LNCAP (cell line): ENCODE data around the gene RAB39B.

Source experiments
- CTCF ChIP-seq: fragments of 450-650 bp; IDR thresholded peaks from 2 replicates; pipeline ENCODE4 v1.5.1; 2017; ENCODE audit warnings: mild to moderate bottlenecking

Gene RAB39B

GRCh38 chrX:155263854-155264628 lies at the start of gene RAB39B:
Gene RAB39B (minus strand): TSS chrX:155264491. CDS start chrX:155264288, 203 bp downstream.
- TF ChIP-seq CTCF: peak; percentile 18; the same call in 1 of the 2 replicates

GRCh38 chrX:155313766-155314165 lies 49.5 kb upstream of the RAB39B start:
- no peak for TF ChIP-seq CTCF

- no peak for TF ChIP-seq CTCF
Observed at GRCh38 chrX:155293771-155294170, 29.5 kb upstream of the RAB39B start.

- TF ChIP-seq CTCF: no peak
Observed at GRCh38 chrX:155279873-155280272, 15.6 kb upstream of the RAB39B start.

- no peak for TF ChIP-seq CTCF
Observed at GRCh38 chrX:155270969-155271368, 6.7 kb upstream of the RAB39B start.

- no peak for TF ChIP-seq CTCF
Observed at GRCh38 chrX:155266439-155266838, 2.1 kb upstream of the RAB39B start.

GRCh38 chrX:155262970-155263754 lies 1.1 kb downstream of the RAB39B start:
- TF ChIP-seq CTCF: no peak
